HG02678 (cell line): Measurements from ENCODE around the gene GSTA2.
"Not testable (repeated sequence)": the region's sequence is repeated elsewhere in the genome, so short reads cannot be mapped to it uniquely, and the experiment has no call there.

Source experiments
- ATAC-seq: cut with Tn5 transposase; IDR thresholded peaks from one replicate; pipeline ENCODE4 v1.9.1; 2021; ENCODE audit warnings: mild to moderate bottlenecking, moderate library complexity; ENCODE audit not compliant: unreplicated experiment

The GSTA2 gene

GRCh38 chr6:52763322-52763916 is at the start of gene GSTA2:
Gene GSTA2, minus strand, starts transcription at chr6:52763475. Its CDS starts 5,528 bp downstream, at chr6:52757947.
- not testable (repeated sequence) for ATAC-seq

- ATAC-seq: not testable (repeated sequence)
These were observed 46.5 kb upstream of the GSTA2 start for GRCh38 chr6:52809777-52810176.

GRCh38 chr6:52808660-52809059 is 45.4 kb upstream of the GSTA2 start:
- ATAC-seq: no peak

- ATAC-seq: not testable (repeated sequence)
These were observed 40.5 kb upstream of the GSTA2 start, which contains the start of gene GSTA1 for GRCh38 chr6:52803668-52804255. Gene GSTA1, minus strand, starts transcription at chr6:52803816. Its CDS starts 4,549 bp downstream, at chr6:52799267.

GRCh38 chr6:52802806-52803205 is 39.5 kb upstream of the GSTA2 start:
- ATAC-seq: no peak

- no peak for ATAC-seq
These were observed 38.0 kb upstream of the GSTA2 start for GRCh38 chr6:52801188-52801841.

GRCh38 chr6:52799272-52799671 is 36.0 kb upstream of the GSTA2 start:
- not testable (repeated sequence) for ATAC-seq

- ATAC-seq: not testable (repeated sequence)
These were observed 31.1 kb upstream of the GSTA2 start for GRCh38 chr6:52794366-52794765.

- no peak for ATAC-seq
These were observed 27.6 kb upstream of the GSTA2 start for GRCh38 chr6:52790861-52791260.

- not testable (repeated sequence) for ATAC-seq
These were observed 26.4 kb upstream of the GSTA2 start for GRCh38 chr6:52789658-52790057.

- no peak for ATAC-seq
These were observed 25.2 kb upstream of the GSTA2 start for GRCh38 chr6:52788478-52788877.

- ATAC-seq: no peak
These were observed 24.6 kb upstream of the GSTA2 start for GRCh38 chr6:52787917-52788316.

- no peak for ATAC-seq
These were observed 23.1 kb upstream of the GSTA2 start for GRCh38 chr6:52786249-52786956.

GRCh38 chr6:52782696-52783274 is 19.5 kb upstream of the GSTA2 start:
- ATAC-seq: not testable (repeated sequence)

GRCh38 chr6:52782209-52782608 is 18.9 kb upstream of the GSTA2 start:
- not testable (repeated sequence) for ATAC-seq

- no peak for ATAC-seq
These were observed 16.0 kb upstream of the GSTA2 start for GRCh38 chr6:52779237-52779636.

- ATAC-seq: not testable (repeated sequence)
These were observed 13.6 kb upstream of the GSTA2 start for GRCh38 chr6:52776711-52777351.

- not testable (repeated sequence) for ATAC-seq
These were observed 6.1 kb upstream of the GSTA2 start for GRCh38 chr6:52769399-52769798.

GRCh38 chr6:52767658-52768057 is 4.4 kb upstream of the GSTA2 start:
- ATAC-seq: not testable (repeated sequence)

- not testable (repeated sequence) for ATAC-seq
These were observed 1.4 kb downstream of the GSTA2 start for GRCh38 chr6:52761673-52762491.
